Osteocyte (in vitro differentiated cells): Measurements from ENCODE around the gene MUC13. TPM values are rescaled to one million over a fixed set of nuclear protein-coding genes. Genes with fewer than 3 reads are reported as not detected.

ENCODE experiments used
- DNase-seq: peaks from one replicate; pipeline ENCODE4 v3.0.0; 2021; ENCODE audit warnings: mixed read lengths; ENCODE audit not compliant: unreplicated experiment; ENCODE audit errors: extremely low spot score
- H3K27ac Mint-ChIP-seq: one replicate; pipeline ENCODE4 v1.8.0; 2021; ENCODE audit warnings: mild to moderate bottlenecking, mixed read lengths; ENCODE audit not compliant: unreplicated experiment
- H3K27me3 Mint-ChIP-seq: one replicate; pipeline ENCODE4 v1.8.0; 2021; ENCODE audit warnings: mixed read lengths; ENCODE audit not compliant: unreplicated experiment
- H3K36me3 Mint-ChIP-seq: one replicate; pipeline ENCODE4 v1.8.0; 2021; ENCODE audit warnings: mixed read lengths; ENCODE audit not compliant: unreplicated experiment
- H3K4me1 Mint-ChIP-seq: one replicate; pipeline ENCODE4 v1.8.0; 2021; ENCODE audit warnings: mixed read lengths; ENCODE audit not compliant: unreplicated experiment
- H3K4me3 Mint-ChIP-seq: one replicate; pipeline ENCODE4 v1.8.0; 2021; ENCODE audit warnings: mild to moderate bottlenecking, moderate library complexity, mixed read lengths; ENCODE audit not compliant: unreplicated experiment
- H3K9me3 Mint-ChIP-seq: one replicate; pipeline ENCODE4 v1.8.0; 2021; ENCODE audit warnings: mixed read lengths; ENCODE audit not compliant: unreplicated experiment
- total RNA-seq: library from RNA; stranded (reverse); gene quantifications from 2 replicates; pipeline ENCODE4 v1.2.1, GENCODE V29; 2021
- TF ChIP-seq, protein P1 (sequence below): fragments of 200-600 bp; sonication (generic); IDR thresholded peaks from 2 replicates; pipeline ENCODE4 v1.5.0; 2021; ENCODE audit warnings: antibody characterized with exemption, mild to moderate bottlenecking, moderate library complexity

The MUC13 gene
- total RNA-seq, 1 donor from 2014 or later: not detected

DNA sequence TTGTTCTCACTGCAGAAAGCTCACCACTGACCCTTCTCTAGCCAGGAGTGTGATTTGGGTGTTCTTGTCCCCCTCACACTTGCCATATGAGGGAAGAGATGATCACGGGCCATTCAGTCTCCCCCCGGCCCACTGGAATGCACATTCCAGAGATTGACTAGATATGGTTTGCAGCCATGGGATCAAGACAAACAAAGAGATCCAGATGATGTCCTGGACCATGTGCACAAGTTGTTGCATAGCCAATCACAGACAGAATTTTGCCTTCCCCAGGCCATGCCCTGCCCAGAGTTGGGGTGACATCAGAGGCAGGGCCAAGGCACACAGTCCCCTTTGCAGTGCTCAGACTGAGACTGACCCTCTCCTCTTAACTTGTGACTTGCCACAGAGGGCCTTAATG, 14.8 kb downstream of the MUC13 start:
- Mint-ChIP-seq H3K9me3 (no peaks in the 10 kb centered on the region), H3K36me3 (no peaks in the 10 kb centered on the region), H3K4me3 (no peak overlapping the region), H3K27me3 (peaks cover 5% of the 10 kb centered on the region), H3K4me1 (no peaks in the 10 kb centered on the region), H3K27ac (no peak overlapping the region)
- DNase-seq: no peak
- TF ChIP-seq, protein P1, sequence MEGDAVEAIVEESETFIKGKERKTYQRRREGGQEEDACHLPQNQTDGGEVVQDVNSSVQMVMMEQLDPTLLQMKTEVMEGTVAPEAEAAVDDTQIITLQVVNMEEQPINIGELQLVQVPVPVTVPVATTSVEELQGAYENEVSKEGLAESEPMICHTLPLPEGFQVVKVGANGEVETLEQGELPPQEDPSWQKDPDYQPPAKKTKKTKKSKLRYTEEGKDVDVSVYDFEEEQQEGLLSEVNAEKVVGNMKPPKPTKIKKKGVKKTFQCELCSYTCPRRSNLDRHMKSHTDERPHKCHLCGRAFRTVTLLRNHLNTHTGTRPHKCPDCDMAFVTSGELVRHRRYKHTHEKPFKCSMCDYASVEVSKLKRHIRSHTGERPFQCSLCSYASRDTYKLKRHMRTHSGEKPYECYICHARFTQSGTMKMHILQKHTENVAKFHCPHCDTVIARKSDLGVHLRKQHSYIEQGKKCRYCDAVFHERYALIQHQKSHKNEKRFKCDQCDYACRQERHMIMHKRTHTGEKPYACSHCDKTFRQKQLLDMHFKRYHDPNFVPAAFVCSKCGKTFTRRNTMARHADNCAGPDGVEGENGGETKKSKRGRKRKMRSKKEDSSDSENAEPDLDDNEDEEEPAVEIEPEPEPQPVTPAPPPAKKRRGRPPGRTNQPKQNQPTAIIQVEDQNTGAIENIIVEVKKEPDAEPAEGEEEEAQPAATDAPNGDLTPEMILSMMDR: no peak

DNA sequence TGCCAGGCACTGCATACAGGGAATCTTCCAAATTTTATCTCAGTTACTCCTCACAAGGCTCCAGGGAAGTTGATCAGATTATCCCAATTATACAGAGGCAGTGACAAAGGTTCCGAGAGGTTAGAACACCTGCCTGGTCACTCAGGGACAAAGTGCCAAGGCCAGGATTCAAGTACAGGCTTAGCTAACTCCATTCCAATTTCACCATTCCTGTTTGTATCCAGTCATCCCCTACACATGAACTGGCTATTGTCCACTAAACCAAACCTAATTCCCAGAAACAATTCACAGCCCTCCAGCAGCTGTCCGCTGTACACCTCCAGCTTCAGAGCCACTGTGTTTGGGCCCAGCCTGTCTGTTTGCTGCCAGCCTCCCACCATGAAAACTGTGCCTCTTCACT, 16.0 kb downstream of the MUC13 start:
- H3K27me3 Mint-ChIP-seq: peaks cover 3% of the 10 kb centered on the region
- TF ChIP-seq, protein P1: no peak
- no peak for DNase-seq
- H3K4me1 Mint-ChIP-seq: no peaks in the 10 kb centered on the region
- no peaks in the 10 kb centered on the region for H3K9me3 Mint-ChIP-seq
- H3K4me3 Mint-ChIP-seq: no peak overlapping the region
- H3K36me3 Mint-ChIP-seq: no peaks in the 10 kb centered on the region
- H3K27ac Mint-ChIP-seq: no peak overlapping the region

DNA sequence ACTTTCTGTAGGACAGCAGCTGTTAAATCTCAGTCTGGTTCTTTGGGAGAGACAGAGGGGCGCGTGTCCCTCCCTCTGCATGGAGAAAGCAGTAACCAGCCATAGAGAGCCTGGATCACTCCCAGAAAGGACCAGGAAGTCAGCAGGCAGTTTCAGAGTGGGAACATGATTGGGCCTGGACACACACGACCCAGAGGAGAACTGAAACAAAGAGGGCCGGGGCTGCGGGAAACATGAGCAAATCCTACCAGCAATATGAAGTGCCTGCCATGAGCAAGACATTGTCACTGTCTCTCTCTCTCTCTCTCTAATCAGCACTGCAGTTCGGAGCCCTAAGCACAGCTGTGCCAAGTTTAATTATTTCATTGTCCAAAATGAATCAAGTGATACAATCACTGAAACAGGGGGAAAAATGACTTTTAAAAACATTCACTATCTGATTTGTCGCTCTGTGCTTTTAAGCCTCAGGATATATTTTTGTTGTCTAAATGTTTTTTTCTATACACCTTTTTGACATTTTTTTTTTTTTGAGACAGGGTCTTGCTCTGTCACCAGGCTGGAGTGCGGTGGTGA, 17.6 kb downstream of the MUC13 start:
- TF ChIP-seq, protein P1: no peak
- H3K4me3 Mint-ChIP-seq: no peak overlapping the region
- no peaks in the 10 kb centered on the region for H3K36me3 Mint-ChIP-seq

GRCh38 chr3:124915254-124915653, 19.3 kb downstream of the MUC13 start:
- Mint-ChIP-seq H3K4me3 (no peak overlapping the region), H3K27ac (no peak overlapping the region), H3K9me3 (no peaks in the 10 kb centered on the region), H3K27me3 (peaks cover 6% of the 10 kb centered on the region), H3K36me3 (no peaks in the 10 kb centered on the region), H3K4me1 (no peaks in the 10 kb centered on the region)
- no peak for DNase-seq
- TF ChIP-seq, protein P1: no peak

More for the DNA sequence above, 17.6 kb downstream of the MUC13 start:
- Mint-ChIP-seq H3K9me3 (no peaks in the 10 kb centered on the region), H3K4me1 (no peaks in the 10 kb centered on the region), H3K27me3 (peaks cover 6% of the 10 kb centered on the region), H3K27ac (no peak overlapping the region)
- no peak for DNase-seq

DNA sequence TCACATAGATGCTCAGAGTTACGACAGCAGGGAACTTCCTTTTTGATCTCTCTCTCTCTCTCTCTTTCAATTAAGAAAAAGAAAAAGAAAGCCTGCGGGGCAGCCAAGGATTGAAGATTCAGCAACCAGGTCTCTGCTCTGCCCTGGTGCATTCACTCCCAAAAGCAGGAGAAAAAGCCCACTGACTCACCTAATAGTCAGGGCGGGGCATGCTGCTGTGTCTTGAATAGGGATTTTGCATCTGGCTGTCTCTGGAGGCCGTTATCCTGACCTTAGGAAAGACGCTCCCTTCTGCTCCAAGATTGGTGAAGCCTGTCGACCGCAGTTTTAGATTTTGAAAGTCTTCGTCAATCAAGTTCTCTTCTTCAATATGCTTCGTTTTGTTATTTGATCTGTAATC, 26.6 kb downstream of the MUC13 start:
- Mint-ChIP-seq H3K27me3 (peaks cover 15% of the 10 kb centered on the region), H3K36me3 (no peaks in the 10 kb centered on the region), H3K27ac (no peak overlapping the region), H3K9me3 (no peaks in the 10 kb centered on the region), H3K4me3 (no peak overlapping the region), H3K4me1 (no peaks in the 10 kb centered on the region)
- DNase-seq: no peak
- TF ChIP-seq, protein P1: no peak
